ENCODE results near the gene LRRC59. TPM values are rescaled to one million over a fixed set of nuclear protein-coding genes. Genes with fewer than 3 reads are reported as not detected.
A peak's percentile ranks its signal among the peaks of the same experiment; 100 is the strongest.

LRRC59 gene
- total RNA-seq, 2 donors from 2014 or later, result 55.6 to 96.4 TPM

- peaks cover 19% of the 10 kb centered on the region for H3K36me3 ChIP-seq
- H3K27ac ChIP-seq, result no peak overlapping the region
- peaks cover 4 to 19% of the 10 kb centered on the region in 2 donors for H3K4me1 ChIP-seq (ENCODE audit: control insufficient read depth in 1 of 2, low read depth in 2 of 2)
- no peaks in the 10 kb centered on the region for H3K27me3 ChIP-seq (replicated peaks; ENCODE audit: insufficient read depth)
- TF ChIP-seq, protein P1, sequence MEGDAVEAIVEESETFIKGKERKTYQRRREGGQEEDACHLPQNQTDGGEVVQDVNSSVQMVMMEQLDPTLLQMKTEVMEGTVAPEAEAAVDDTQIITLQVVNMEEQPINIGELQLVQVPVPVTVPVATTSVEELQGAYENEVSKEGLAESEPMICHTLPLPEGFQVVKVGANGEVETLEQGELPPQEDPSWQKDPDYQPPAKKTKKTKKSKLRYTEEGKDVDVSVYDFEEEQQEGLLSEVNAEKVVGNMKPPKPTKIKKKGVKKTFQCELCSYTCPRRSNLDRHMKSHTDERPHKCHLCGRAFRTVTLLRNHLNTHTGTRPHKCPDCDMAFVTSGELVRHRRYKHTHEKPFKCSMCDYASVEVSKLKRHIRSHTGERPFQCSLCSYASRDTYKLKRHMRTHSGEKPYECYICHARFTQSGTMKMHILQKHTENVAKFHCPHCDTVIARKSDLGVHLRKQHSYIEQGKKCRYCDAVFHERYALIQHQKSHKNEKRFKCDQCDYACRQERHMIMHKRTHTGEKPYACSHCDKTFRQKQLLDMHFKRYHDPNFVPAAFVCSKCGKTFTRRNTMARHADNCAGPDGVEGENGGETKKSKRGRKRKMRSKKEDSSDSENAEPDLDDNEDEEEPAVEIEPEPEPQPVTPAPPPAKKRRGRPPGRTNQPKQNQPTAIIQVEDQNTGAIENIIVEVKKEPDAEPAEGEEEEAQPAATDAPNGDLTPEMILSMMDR (IDR thresholded peaks at IDR 0.05), result no peak
- ATAC-seq (ENCODE audit: insufficient number of reproducible peaks, low FRiP score, low read depth) (no peak), DNase-seq (ENCODE audit: low spot score) (no peak)
- no peaks in the 10 kb centered on the region for H3K9me3 ChIP-seq
- no peak overlapping the region for H3K4me3 ChIP-seq
These were observed 23.6 kb downstream of the LRRC59 start for GRCh38 chr17:50373705-50374104.

GRCh38 chr17:50372758-50373556, 24.4 kb downstream of the LRRC59 start, which contains the start of the genes EME1 and MRPL27:
TSS of gene EME1 (plus strand) at chr17:50373229. CDS start at chr17:50375209, 1,980 bp downstream.
TSS of gene MRPL27 (minus strand) at chr17:50373184. CDS start at chr17:50373170, 14 bp downstream.
- Histone ChIP-seq H3K27ac (peak within 1 kb of the TSS; percentile 87 to 92), H3K9me3 (no peaks in the 10 kb centered on the region), H3K4me3 (peak within 1 kb of the TSS; percentile 92), H3K4me1 (ENCODE audit: control insufficient read depth in 1 of 2, low read depth in 2 of 2) (peaks cover 4 to 19% of the 10 kb centered on the region in 2 donors), H3K36me3 (peaks cover 24% of the 10 kb centered on the region), H3K27me3 (replicated peaks; ENCODE audit: insufficient read depth) (no peaks in the 10 kb centered on the region)
- DNase-seq (ENCODE audit: low spot score) (peak; percentile 47), ATAC-seq (ENCODE audit: insufficient number of reproducible peaks, low FRiP score, low read depth) (peak; percentile 72)
- TF ChIP-seq, protein P1 (IDR thresholded peaks at IDR 0.05), result no peak

DNA sequence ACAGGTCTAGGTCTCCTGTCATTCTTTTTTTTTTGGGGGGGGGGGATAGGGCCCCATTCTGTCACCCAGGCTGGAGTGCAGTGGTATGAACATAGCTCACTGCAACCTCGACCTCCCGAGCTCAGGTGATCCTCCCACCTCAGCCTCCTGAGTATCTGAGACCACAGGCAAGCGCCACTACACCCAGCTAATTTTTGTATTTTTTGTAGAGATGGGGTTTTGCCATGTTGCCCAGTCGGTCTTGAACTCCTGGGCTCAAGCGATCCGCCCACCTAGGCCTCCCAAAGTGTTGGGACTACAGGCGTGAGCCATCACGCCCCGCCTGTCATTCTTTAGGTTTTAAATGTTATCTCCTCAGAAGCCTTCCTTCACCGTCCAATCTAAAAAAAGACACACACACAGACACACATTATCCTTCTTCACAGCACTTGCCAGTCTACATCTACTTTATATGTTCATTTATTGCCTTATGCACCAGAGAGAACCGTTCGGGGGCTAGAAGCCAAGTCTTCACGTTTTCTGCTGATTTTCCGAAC, 25.0 kb downstream of the LRRC59 start:
- no peaks in the 10 kb centered on the region for H3K27me3 ChIP-seq (replicated peaks; ENCODE audit: insufficient read depth)
- peak overlapping the region; percentile 92 for H3K4me3 ChIP-seq
- peak overlapping the region; percentile 87 to 92 for H3K27ac ChIP-seq
- H3K9me3 ChIP-seq, result no peaks in the 10 kb centered on the region
- H3K36me3 ChIP-seq, result peaks cover 31% of the 10 kb centered on the region
- peaks cover 4 to 19% of the 10 kb centered on the region in 2 donors for H3K4me1 ChIP-seq (ENCODE audit: control insufficient read depth in 1 of 2, low read depth in 2 of 2)
- ATAC-seq (ENCODE audit: insufficient number of reproducible peaks, low FRiP score, low read depth) (no peak), DNase-seq (ENCODE audit: low spot score) (no peak)
- TF ChIP-seq, protein P1 (IDR thresholded peaks at IDR 0.05), result no peak

- Histone ChIP-seq H3K4me1 (ENCODE audit: control insufficient read depth in 1 of 2, low read depth in 2 of 2) (peaks cover 4 to 19% of the 10 kb centered on the region in 2 donors), H3K36me3 (peaks cover 39% of the 10 kb centered on the region), H3K9me3 (no peaks in the 10 kb centered on the region), H3K27me3 (replicated peaks; ENCODE audit: insufficient read depth) (no peaks in the 10 kb centered on the region), H3K27ac (no peak overlapping the region), H3K4me3 (no peak overlapping the region)
- ATAC-seq (ENCODE audit: insufficient number of reproducible peaks, low FRiP score, low read depth) (no peak), DNase-seq (ENCODE audit: low spot score) (no peak)
- TF ChIP-seq, protein P1 (IDR thresholded peaks at IDR 0.05), result no peak
These were observed 25.8 kb downstream of the LRRC59 start for GRCh38 chr17:50371526-50371925.

GRCh38 chr17:50370052-50370451, 27.3 kb downstream of the LRRC59 start:
- Histone ChIP-seq H3K27ac (no peak overlapping the region), H3K4me1 (ENCODE audit: control insufficient read depth in 1 of 2, low read depth in 2 of 2) (peaks cover 4 to 19% of the 10 kb centered on the region in 2 donors), H3K36me3 (peaks cover 41% of the 10 kb centered on the region), H3K4me3 (no peak overlapping the region), H3K27me3 (replicated peaks; ENCODE audit: insufficient read depth) (no peaks in the 10 kb centered on the region), H3K9me3 (no peaks in the 10 kb centered on the region)
- TF ChIP-seq, protein P1 (IDR thresholded peaks at IDR 0.05), result no peak
- DNase-seq (ENCODE audit: low spot score) (no peak), ATAC-seq (ENCODE audit: insufficient number of reproducible peaks, low FRiP score, low read depth) (no peak)

Measured in thoracic aorta (tissue), 2 donors.